CD4-positive, alpha-beta T cell treated with Interleukin-17A for 1 hour (primary cell): Measurements from ENCODE around the gene EAF1.
A peak's percentile ranks its signal among the peaks of the same experiment; 100 is the strongest.
"Not testable (repeated sequence)": the region's sequence is repeated elsewhere in the genome, so short reads cannot be mapped to it uniquely, and the experiment has no call there.

Experiments used
- DNase-seq: peaks from one replicate; pipeline ENCODE4 v3.0.0-alpha.2; 2020

Gene EAF1

DNA sequence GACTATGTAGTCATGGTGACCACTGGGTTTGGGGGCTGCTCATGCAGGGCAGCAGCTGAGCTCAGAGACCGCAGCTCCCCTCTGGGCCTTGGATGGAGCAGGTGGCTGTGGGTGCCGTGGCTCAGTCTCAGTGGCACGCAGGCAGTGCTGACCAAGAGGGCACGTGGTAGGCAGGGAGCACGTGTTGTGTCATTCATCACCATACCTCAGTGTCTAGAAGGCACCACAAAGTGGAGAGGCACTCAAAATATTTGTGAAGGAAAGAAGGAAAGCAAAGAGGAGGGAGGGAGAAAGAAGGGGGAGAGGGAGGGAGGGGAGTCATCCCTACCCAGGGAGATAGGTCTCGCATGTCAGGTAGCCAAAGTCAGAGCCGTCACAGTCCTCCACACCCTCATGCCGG is 26.1 kb downstream of the EAF1 start:
- no peak for DNase-seq

- DNase-seq: no peak
These were observed 26.7 kb downstream of the EAF1 start for GRCh38 chr3:15453991-15454625.

- DNase-seq: no peak
These were observed 27.6 kb downstream of the EAF1 start for GRCh38 chr3:15454965-15455364.

DNA sequence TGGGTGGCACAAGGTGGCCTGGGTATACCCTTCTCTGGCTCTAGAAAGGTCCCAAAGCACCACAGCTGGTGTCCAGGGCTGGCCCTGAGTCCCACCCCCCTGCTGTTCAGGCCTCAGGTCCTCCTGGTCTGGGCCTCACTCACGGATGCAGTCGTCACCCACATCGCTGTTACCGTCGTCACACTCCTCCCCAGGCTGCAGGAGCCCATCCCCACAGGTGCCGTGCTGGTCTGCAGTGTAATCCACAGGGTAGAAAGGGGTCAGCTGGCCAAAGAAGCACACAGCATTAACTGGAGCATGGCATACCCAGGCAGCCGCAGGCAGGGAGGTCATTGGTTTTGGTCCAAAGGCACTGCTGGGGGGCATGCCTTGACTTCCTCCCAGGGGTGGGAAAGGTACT is 28.4 kb downstream of the EAF1 start:
- DNase-seq: no peak

- DNase-seq: no peak
These were observed 28.9 kb downstream of the EAF1 start for GRCh38 chr3:15456321-15456720.

DNA sequence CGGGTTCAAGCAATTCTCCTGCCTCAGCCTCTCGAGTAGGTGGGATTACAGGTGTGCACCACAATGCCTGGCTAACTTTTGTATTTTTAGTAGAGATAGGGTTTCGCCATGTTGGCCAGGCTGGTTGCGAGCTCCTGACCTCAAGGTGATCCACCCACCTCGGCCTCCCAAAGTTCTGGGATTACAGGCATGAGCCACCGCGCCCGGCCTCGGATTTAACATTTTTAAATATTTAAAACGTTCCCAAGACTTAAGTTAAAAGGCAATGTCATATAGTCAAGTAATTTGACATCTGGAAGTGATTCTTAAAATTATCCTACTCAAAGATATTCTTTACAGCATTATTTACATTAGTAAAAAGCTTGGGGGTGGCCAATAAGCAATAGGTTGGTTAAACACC is 29.5 kb downstream of the EAF1 start:
- not testable (repeated sequence) for DNase-seq

DNA sequence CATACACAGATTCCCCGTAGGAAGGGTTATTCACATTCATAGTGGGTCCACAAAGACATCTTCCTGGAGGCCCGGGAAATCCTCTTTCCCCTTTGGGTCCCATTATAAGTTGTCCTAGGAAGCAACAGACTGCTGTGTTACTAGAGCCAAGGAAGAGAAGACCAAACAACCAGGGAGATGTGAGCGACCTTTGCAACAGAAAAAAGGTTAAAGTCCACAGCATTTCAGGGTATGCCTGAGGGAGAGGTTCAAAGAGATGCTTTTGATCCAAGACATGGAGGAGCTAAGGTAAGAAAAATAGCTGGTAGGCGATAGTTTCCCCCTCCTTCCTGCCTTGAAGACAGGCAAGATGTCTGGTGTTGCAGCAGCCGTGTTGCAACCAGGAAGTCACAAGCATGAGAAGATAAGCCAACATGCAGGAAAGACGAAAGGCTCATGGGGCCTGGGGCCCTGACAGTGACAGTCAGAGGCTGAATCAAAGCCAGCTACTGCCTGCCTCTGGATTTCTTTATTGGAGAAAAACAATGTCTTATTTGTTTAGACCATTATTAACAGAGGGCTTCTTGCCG is 30.9 kb downstream of the EAF1 start:
- DNase-seq: no peak

- peak; percentile 19 for DNase-seq
These were observed 33.6 kb downstream of the EAF1 start for GRCh38 chr3:15460891-15461531.

DNA sequence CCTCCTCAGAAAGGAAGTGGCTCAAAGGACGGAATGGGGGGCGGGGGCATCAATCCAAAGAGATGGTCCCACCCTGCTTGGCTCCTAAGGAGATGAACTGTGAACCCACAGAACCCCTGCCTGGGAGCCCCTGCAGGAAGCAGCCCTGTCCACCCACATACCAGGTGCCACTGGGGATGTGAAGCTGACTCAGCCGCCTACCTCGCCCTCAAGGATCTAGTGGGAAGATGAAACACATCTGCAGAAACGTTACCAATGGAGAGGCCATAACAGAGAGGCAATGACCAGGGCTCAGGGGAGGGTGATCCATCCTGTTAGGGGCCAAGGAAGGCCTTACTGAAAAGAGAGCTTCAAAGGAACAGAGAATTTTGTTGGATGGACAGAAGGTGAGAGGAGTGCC is 35.1 kb downstream of the EAF1 start:
- no peak for DNase-seq

- no peak for DNase-seq
These were observed 38.6 kb downstream of the EAF1 start for GRCh38 chr3:15465876-15466585.

DNA sequence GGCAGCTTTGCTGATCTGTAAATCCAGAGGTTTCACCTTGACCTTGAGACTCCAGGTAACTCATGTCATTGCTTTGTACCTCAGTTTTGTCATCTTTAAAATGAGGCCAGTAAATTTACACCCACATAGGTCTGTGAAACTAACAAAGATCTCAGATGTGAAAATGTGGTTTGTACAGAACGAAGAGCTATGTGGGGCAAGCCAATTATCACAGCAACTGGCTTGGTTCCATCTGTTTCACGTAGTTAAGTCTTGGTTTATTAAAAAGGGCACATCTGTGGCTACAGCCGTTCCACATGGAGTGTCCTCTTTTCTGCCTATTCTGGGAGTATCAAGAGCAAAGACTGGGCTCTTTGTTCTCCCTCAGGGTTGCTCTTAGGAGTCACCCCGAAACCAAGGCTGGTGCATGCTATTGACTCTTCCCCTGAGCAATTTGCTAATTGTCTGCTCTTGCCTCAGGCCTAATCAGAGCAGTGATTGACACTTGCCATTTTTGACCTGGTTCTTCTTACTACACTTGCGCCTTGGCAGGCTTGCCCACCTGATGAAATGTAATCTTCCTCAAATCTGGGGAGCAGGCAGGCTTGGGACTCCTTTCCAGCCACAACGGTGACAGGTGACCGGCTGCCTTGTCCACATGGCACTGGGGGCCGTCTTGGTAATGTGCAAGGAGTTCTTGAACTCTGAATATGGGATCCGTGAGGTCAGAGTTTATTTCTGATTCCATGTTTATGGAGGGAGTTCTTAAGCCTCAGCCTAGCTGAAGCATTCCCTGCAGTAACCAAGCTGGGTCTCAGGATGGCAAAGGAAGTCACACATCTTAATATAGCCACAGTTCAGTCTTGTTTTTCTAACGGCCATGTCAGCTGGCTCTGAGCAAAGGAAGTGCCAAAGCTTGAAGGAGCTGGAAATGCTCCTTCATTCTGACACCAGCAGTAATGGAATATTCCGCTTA is 40.1 kb downstream of the EAF1 start:
- DNase-seq: peak; percentile 11

DNA sequence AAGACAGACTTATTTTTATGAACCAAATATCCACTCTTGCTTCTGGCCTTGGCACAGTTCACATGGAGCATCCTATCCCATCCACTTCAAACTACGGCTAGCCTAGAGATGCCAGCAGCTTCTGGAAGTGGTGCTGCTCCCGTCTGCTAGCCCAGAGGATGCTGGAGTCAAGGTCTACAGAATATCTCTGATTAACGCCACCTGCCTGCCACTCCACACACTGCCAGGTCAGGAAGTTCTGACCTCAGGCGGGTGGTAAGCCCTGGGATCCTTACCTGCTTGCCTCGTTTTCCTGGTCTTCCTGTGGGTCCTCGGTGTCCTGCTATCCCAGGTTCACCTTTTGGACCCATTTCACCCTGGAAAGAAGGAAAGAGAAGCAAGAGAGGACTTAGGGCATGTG is 42.9 kb downstream of the EAF1 start:
- DNase-seq: no peak

GRCh38 chr3:15470849-15471248 is 43.5 kb downstream of the EAF1 start:
- no peak for DNase-seq

DNA sequence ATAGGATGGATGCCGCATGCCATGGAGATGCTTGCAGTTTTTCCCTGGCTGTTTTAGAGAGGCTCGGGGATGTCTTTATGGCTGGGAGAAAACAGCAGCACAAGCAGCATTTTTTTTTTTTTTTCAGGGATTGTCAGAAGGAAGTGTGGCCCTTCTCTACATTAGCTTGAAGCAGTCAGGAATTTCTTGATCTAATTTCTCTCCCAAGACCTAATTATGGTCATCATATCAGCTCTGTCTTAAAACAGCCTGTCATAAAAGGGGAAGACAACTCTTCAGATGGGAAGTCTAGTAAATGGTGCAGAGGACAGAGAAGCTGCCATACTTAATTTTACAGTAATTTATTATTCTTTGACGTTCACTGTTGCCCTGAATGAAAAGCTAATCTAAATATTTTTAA is 44.5 kb downstream of the EAF1 start:
- no peak for DNase-seq

DNA sequence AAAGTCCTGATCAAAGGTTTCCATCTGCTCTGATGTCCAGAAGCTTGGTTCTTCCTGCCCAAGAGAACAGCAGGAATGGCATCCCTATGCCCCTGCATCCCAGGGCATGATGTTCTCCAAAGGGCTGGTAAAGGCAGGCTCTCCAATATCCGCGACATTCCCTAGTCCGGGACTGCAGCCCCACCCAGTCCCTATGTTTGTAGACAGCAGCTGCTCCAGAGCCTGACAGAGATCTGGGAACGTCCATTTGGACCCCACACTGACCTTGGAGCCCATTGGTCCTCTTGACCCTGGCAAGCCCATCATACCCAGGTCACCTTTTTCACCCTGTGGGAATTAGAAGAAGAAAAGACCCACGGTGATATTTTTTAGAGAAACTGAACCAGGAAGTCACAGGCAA is 47.8 kb downstream of the EAF1 start:
- no peak for DNase-seq

GRCh38 chr3:15476378-15476777 is 49.0 kb downstream of the EAF1 start:
- DNase-seq: no peak

GRCh38 chr3:15477951-15478639 is 50.7 kb downstream of the EAF1 start:
- no peak for DNase-seq

- DNase-seq: no peak
These were observed 51.2 kb downstream of the EAF1 start for GRCh38 chr3:15478640-15478979.

- no peak for DNase-seq
These were observed 52.2 kb downstream of the EAF1 start for GRCh38 chr3:15479400-15480224.

DNA sequence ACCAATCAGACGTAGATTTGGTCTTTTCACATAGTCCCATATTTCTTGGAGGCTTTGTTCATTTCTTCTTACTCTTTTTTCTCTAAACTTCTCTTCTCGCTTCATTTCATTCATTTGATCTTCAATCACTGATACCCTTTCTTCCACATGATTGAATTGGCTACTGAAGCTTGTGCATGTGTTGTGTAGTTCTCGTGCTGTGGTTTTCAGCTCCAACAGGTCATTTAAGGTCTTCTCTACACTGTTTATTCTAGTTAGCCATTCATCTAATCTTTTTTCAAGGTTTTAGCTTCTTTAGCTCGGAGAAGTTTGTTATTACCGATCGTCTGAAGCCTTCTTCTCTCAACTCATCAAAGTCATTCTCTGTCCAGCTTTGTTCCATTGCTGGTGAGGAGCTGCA is 57.2 kb downstream of the EAF1 start:
- DNase-seq: not testable (repeated sequence)

DNA sequence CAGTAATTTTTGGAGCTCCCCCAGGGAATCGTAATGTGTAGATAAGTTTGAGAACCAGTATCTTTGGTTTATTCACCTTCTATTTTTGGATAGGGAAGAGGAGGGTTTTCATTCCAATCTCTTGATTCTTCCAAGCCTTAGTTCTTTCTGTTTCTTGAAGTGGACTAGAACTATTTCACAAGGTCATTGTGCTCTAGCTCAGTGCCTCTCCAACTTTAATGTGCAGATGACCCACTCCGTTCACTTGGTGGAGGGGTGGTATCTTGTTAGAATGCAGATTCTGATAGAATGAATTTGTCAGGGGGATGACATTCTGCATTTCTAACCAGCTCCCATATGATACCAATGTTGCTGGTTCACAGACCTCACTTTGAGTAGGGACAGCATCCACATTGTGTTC is 58.6 kb downstream of the EAF1 start:
- no peak for DNase-seq
